GM10248 (cell line): ENCODE results near the gene GPR15.

ENCODE experiments used
- CTCF ChIA-PET: fragments of 300-600 bp; sonication (Branson Sonifier 250); formaldehyde crosslinking; extraction: SDS; loops from one replicate; lab custom pipeline; 2021; ENCODE audit warnings: antibody characterized with exemption; lab: Yijun Ruan, JAX
- POLR2A ChIA-PET: fragments of 350-650 bp; sonication (Branson Sonifier 250); formaldehyde crosslinking; extraction: SDS; loops from one replicate; lab custom pipeline; 2020; ENCODE audit warnings: antibody characterized with exemption; lab: Yijun Ruan, JAX
- DNase-seq: peaks from one replicate; pipeline ENCODE4 v3.0.0; 2012; ENCODE audit errors: extremely low spot score
- TF ChIP-seq, protein P1 (sequence below): IDR thresholded peaks from 2 replicates; pipeline ENCODE4 v1.5.1; 2012; ENCODE audit warnings: mild to moderate bottlenecking, low read depth; ENCODE audit errors: extremely low read depth, missing control alignments, control extremely low read depth

GPR15 gene

DNA sequence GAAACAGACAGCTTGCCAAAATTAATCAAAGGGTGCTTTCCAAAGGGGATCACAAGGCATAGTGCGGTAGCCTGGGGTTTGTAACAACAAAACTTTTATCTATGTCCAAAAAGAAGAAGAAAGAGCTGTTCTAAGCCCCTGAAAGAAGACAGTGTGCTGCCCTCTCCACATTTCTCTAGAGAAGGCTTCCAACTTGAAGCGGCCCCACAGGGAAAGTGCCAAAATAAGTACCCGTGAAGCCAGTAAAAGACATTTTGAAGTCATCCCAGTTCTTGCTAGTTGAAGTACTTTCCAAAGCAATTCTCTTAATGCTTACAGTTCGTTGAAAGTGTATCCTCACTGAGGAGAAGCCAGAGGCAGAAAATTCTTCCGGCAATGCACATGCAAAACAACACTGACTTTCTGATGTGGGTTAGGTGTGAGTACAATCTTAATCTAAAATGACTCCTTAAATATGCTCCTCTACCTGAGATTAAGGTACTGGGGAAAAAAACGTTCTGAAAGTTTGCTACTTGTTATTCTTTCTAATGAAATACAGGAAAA is 21.3 kb downstream of the GPR15 start:
- no peak for DNase-seq
- ChIA-PET POLR2A (interaction anchor here (0.8 to 5.3 kb wide), 3 partner anchors 11 to 20 kb away, joined by 4 to 52 read pairs (median 6); no protein-coding TSS in a partner anchor), CTCF (interaction anchor here (1.2 to 5.3 kb wide), 3 partner anchors 11 to 19 kb away, joined by 3 to 27 read pairs (median 4); no protein-coding TSS in a partner anchor)
- TF ChIP-seq, protein P1, sequence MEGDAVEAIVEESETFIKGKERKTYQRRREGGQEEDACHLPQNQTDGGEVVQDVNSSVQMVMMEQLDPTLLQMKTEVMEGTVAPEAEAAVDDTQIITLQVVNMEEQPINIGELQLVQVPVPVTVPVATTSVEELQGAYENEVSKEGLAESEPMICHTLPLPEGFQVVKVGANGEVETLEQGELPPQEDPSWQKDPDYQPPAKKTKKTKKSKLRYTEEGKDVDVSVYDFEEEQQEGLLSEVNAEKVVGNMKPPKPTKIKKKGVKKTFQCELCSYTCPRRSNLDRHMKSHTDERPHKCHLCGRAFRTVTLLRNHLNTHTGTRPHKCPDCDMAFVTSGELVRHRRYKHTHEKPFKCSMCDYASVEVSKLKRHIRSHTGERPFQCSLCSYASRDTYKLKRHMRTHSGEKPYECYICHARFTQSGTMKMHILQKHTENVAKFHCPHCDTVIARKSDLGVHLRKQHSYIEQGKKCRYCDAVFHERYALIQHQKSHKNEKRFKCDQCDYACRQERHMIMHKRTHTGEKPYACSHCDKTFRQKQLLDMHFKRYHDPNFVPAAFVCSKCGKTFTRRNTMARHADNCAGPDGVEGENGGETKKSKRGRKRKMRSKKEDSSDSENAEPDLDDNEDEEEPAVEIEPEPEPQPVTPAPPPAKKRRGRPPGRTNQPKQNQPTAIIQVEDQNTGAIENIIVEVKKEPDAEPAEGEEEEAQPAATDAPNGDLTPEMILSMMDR: no peak

GRCh38 chr3:98553753-98554152 is 22.0 kb downstream of the GPR15 start:
- CTCF ChIA-PET: interaction anchor here (1.0 to 5.3 kb wide), 5 partner anchors 11 to 25 kb away, joined by 3 to 27 read pairs (median 4); no protein-coding TSS in a partner anchor
- TF ChIP-seq, protein P1: no peak
- DNase-seq: no peak
- POLR2A ChIA-PET: interaction anchor here (0.5 to 5.3 kb wide), 4 partner anchors 11 to 207 kb away, joined by 3 to 52 read pairs (median 5); no protein-coding TSS in a partner anchor

DNA sequence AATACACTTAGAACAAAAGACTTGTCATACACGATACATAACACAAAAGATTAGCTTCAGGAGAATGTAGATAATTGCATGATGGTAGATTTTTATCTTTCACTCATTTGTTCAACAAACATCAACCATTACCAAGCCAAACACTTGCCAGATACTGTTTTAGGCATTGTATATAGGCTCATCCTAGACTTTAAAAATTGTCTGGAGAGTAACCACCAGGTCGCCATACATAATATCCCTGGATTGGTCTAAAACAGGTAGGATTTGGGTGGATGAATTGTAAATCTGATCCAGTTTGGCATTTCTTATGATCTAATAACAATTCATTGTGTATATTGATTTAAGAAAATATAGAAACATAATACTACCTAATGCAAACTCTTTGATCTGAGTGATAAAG is 22.8 kb downstream of the GPR15 start:
- TF ChIP-seq, protein P1: no peak
- DNase-seq: no peak
- ChIA-PET POLR2A (interaction anchor here (0.8 to 4.8 kb wide), 4 partner anchors 10 to 32 kb away, joined by 3 to 43 read pairs (median 11); partner anchors contain the start of genes CLDND1 and GPR15), CTCF (interaction anchor here (1.0 to 3.2 kb wide), 9 partner anchors 9 to 47 kb away, joined by 3 to 14 read pairs (median 5); no protein-coding TSS in a partner anchor)

DNA sequence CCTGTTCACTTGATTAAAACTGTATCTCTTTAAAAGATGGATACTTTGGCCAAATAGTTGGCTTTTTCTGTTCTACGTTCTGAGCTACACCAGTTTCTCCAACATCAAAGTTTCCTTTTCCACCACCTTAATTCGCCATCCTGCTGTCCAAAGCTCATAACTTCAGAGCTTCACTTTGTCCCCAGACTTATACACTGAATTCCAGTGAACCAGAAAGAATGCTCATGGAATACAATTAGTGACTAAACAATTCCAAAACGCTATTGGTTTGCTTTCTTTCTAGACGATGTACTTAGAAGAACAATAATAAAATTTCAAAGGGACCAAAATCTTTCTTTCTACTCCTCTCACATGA is 23.2 kb downstream of the GPR15 start:
- ChIA-PET POLR2A (interaction anchor here (0.8 to 4.8 kb wide), 5 partner anchors 9 to 32 kb away, joined by 3 to 43 read pairs (median 4); partner anchors contain the start of genes CLDND1 and GPR15), CTCF (interaction anchor here (1.0 to 3.2 kb wide), 9 partner anchors 9 to 46 kb away, joined by 3 to 14 read pairs (median 5); no protein-coding TSS in a partner anchor)
- TF ChIP-seq, protein P1: no peak
- DNase-seq: no peak

- TF ChIP-seq, protein P1: no peak
- DNase-seq: peak; percentile 54
- POLR2A ChIA-PET: interaction anchor here (0.7 to 4.8 kb wide), 7 partner anchors 8 to 34 kb away, joined by 3 to 43 read pairs (median 6); partner anchors contain the start of genes CLDND1 and GPR15
- CTCF ChIA-PET: interaction anchor here (0.9 to 3.2 kb wide), 11 partner anchors 7 to 208 kb away, joined by 3 to 14 read pairs (median 4); no protein-coding TSS in a partner anchor
Measured at GRCh38 chr3:98556164-98557130, 24.7 kb downstream of the GPR15 start.
